ENCODE measurements around the gene GNS. TPM values are rescaled to one million over a fixed set of nuclear protein-coding genes. Genes with fewer than 3 reads are reported as not detected.

The GNS gene
- total RNA-seq, 1 experiment from 2014 or later = 57.5 TPM

GRCh38 chr12:64682572-64683277, 76.5 kb downstream of the GNS start:
- H3K9me3 ChIP-seq (ENCODE audit: low read depth, low read length, poor library complexity, severe bottlenecking) = no peaks in the 10 kb centered on the region
- H3K27me3 ChIP-seq (replicated peaks; ENCODE audit: insufficient read depth, low read depth, low read length, poor library complexity) = no peaks in the 10 kb centered on the region
- intact Hi-C loops (cut with micrococcal nuclease; ENCODE audit: unreplicated experiment) = no loop called here
- H3K27ac ChIP-seq (ENCODE audit: low read depth, low read length, poor library complexity, severe bottlenecking) = peak overlapping the region; percentile 73
- H3K4me3 ChIP-seq (ENCODE audit: low read depth, low read length, poor library complexity, severe bottlenecking) = peak overlapping the region; percentile 1
- no peaks in the 10 kb centered on the region for H3K36me3 ChIP-seq (ENCODE audit: insufficient read depth, low read length, poor library complexity, severe bottlenecking)
- DNase-seq (ENCODE audit: low spot score) = peak; percentile 96
- ChIA-PET CTCF (interaction anchor here (0.5 to 1.0 kb wide), 2 partner anchors 133 to 1889 kb away, joined by 4 to 8 read pairs; no protein-coding TSS in a partner anchor), POLR2A (ENCODE audit: low non-redundant PET) (interaction anchor here (0.7 kb wide), 1 partner anchor 138 kb away, joined by 3 read pairs; no protein-coding TSS in a partner anchor)
- TF ChIP-seq EZH2 (IDR thresholded peaks at IDR 0.05; ENCODE audit: borderline replicate concordance, low read depth, low read length, poor library complexity, severe bottlenecking) = no peak
- TF ChIP-seq, protein P1, sequence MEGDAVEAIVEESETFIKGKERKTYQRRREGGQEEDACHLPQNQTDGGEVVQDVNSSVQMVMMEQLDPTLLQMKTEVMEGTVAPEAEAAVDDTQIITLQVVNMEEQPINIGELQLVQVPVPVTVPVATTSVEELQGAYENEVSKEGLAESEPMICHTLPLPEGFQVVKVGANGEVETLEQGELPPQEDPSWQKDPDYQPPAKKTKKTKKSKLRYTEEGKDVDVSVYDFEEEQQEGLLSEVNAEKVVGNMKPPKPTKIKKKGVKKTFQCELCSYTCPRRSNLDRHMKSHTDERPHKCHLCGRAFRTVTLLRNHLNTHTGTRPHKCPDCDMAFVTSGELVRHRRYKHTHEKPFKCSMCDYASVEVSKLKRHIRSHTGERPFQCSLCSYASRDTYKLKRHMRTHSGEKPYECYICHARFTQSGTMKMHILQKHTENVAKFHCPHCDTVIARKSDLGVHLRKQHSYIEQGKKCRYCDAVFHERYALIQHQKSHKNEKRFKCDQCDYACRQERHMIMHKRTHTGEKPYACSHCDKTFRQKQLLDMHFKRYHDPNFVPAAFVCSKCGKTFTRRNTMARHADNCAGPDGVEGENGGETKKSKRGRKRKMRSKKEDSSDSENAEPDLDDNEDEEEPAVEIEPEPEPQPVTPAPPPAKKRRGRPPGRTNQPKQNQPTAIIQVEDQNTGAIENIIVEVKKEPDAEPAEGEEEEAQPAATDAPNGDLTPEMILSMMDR (conservative IDR thresholded peaks at IDR 0.05; ENCODE audit: low read depth, low read length) = no peak
- H3K4me1 ChIP-seq (ENCODE audit: insufficient read depth, low read length, poor library complexity, severe bottlenecking) = peaks cover 50% of the 10 kb centered on the region
- BruUV-seq (replicated peaks) = no TSS peak

DNA sequence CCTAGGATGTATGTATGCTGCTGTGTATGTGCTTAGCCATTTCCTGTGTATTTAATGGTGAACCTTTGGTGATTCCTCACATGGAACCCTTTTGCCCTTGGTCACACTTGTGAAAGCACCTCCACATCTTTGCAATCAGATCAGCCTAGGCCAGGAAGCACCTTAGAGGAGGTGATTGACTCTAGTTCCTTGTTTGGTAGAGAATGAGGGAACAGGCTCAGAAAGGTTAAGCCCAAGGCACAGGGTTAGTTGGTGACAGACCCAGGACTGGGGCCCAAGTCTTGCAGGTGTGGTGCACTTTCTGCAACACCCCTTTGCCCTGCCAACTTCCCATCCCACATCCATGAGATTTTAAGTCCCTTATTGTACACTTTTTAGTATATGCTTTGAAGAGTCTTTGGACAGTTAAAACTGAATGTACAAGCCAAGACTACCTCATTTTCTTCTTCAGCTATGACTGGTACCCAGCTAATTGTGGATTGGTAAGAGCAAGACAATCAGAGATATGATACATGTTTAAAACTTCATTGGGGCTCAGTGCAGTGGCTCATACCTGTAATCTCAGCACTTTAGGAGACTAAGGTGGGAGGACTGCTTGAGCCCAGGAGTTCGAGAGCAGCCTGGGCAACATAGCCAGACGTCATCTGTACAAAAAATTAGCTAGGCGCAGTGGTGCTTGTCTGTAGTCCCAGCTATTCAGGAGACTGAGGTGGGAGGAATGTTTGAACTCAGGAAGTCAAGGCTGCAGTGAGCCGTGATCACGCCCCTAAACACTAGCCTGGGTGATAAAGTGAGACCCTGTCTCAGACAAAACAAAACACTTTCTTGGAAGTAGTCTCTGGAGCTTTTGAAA, 77.8 kb downstream of the GNS start:
- no peak for DNase-seq (ENCODE audit: low spot score)
- POLR2A ChIA-PET (ENCODE audit: low non-redundant PET) = no interaction called here
- no peak for TF ChIP-seq EZH2 (IDR thresholded peaks at IDR 0.05; ENCODE audit: borderline replicate concordance, low read depth, low read length, poor library complexity, severe bottlenecking)
- TF ChIP-seq, protein P1 (conservative IDR thresholded peaks at IDR 0.05; ENCODE audit: low read depth, low read length) = no peak
- Histone ChIP-seq H3K4me1 (ENCODE audit: insufficient read depth, low read length, poor library complexity, severe bottlenecking) (peaks cover 50% of the 10 kb centered on the region), H3K9me3 (ENCODE audit: low read depth, low read length, poor library complexity, severe bottlenecking) (no peaks in the 10 kb centered on the region), H3K36me3 (ENCODE audit: insufficient read depth, low read length, poor library complexity, severe bottlenecking) (no peaks in the 10 kb centered on the region), H3K27me3 (replicated peaks; ENCODE audit: insufficient read depth, low read depth, low read length, poor library complexity) (no peaks in the 10 kb centered on the region), H3K4me3 (ENCODE audit: low read depth, low read length, poor library complexity, severe bottlenecking) (no peak overlapping the region), H3K27ac (ENCODE audit: low read depth, low read length, poor library complexity, severe bottlenecking) (peak overlapping the region; percentile 73)
- intact Hi-C loops (cut with micrococcal nuclease; ENCODE audit: unreplicated experiment) = no loop called here
- CTCF ChIA-PET = no interaction called here
- BruUV-seq (replicated peaks) = no TSS peak

DNA sequence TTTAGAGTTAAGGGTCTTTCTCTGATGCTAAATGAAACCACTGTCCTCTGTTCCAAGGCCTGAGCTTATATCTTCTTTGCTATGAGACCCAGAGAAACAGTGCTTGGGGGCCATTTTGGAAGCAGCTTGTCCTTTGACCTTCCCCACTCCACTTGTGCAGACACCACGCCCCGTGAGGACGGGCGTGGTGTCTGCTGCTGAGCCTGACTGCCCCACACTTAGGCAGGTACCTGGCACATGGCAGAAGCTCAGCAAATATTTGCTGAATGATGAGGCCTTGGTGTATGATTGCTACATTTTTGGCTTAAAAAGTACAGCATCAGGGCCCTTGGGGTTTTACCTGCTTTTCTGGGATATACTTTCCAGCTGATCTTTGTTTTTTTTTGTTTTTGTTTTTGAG, 79.0 kb downstream of the GNS start:
- peaks cover 59% of the 10 kb centered on the region for H3K4me1 ChIP-seq (ENCODE audit: insufficient read depth, low read length, poor library complexity, severe bottlenecking)
- H3K27me3 ChIP-seq (replicated peaks; ENCODE audit: insufficient read depth, low read depth, low read length, poor library complexity) = no peaks in the 10 kb centered on the region
- TF ChIP-seq EZH2 (IDR thresholded peaks at IDR 0.05; ENCODE audit: borderline replicate concordance, low read depth, low read length, poor library complexity, severe bottlenecking) = no peak
- TF ChIP-seq, protein P1 (conservative IDR thresholded peaks at IDR 0.05; ENCODE audit: low read depth, low read length) = no peak
- no peaks in the 10 kb centered on the region for H3K9me3 ChIP-seq (ENCODE audit: low read depth, low read length, poor library complexity, severe bottlenecking)
- ChIA-PET POLR2A (ENCODE audit: low non-redundant PET) (no interaction called here), CTCF (no interaction called here)
- no peaks in the 10 kb centered on the region for H3K36me3 ChIP-seq (ENCODE audit: insufficient read depth, low read length, poor library complexity, severe bottlenecking)
- no peak for DNase-seq (ENCODE audit: low spot score)
- H3K27ac ChIP-seq (ENCODE audit: low read depth, low read length, poor library complexity, severe bottlenecking) = peak overlapping the region; percentile 84
- intact Hi-C loops (cut with micrococcal nuclease; ENCODE audit: unreplicated experiment) = no loop called here
- H3K4me3 ChIP-seq (ENCODE audit: low read depth, low read length, poor library complexity, severe bottlenecking) = peak overlapping the region; percentile 32
- BruUV-seq (replicated peaks) = no TSS peak

Measured in A673 (cell line).